GM12865 (cell line): Measurements from ENCODE around the gene DNAH9.
"Not testable (repeated sequence)": the region's sequence is repeated elsewhere in the genome, so short reads cannot be mapped to it uniquely, and the experiment has no call there.

Experiments
- DNase-seq: peaks from one replicate; pipeline ENCODE4 v3.0.0; 2010; ENCODE audit warnings: low read depth
- H3K4me3 ChIP-seq: 2 replicates; pipeline ENCODE4 v1.5.1; 2011; ENCODE audit warnings: mild to moderate bottlenecking, low read depth, low read length, control low read depth
- TF ChIP-seq, protein P1 (sequence below): IDR thresholded peaks from 2 replicates; pipeline ENCODE4 v1.5.1; 2011; ENCODE audit warnings: low read length, control low read depth, low read depth, inconsistent platforms; ENCODE audit not compliant: insufficient read depth; ENCODE audit errors: missing control alignments

The DNAH9 gene

DNA sequence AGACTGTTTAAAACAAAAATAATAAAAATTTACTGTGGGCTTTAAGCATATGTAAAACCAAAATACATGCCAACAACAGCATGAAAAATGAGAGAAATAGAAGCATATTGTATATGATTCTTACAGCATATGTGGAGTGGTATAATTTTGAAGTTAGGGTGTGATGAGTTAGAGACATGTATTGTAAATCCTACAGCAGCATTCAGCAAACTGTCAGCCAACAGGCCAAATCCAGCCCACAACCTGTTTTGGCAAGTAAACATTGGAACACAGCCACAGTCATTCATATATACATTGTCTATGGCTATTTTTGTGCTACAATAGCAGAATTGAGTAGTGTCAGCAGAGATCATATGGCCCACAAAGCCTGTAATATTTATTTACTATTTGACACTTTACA is 356.7 kb downstream of the DNAH9 start:
- TF ChIP-seq, protein P1, sequence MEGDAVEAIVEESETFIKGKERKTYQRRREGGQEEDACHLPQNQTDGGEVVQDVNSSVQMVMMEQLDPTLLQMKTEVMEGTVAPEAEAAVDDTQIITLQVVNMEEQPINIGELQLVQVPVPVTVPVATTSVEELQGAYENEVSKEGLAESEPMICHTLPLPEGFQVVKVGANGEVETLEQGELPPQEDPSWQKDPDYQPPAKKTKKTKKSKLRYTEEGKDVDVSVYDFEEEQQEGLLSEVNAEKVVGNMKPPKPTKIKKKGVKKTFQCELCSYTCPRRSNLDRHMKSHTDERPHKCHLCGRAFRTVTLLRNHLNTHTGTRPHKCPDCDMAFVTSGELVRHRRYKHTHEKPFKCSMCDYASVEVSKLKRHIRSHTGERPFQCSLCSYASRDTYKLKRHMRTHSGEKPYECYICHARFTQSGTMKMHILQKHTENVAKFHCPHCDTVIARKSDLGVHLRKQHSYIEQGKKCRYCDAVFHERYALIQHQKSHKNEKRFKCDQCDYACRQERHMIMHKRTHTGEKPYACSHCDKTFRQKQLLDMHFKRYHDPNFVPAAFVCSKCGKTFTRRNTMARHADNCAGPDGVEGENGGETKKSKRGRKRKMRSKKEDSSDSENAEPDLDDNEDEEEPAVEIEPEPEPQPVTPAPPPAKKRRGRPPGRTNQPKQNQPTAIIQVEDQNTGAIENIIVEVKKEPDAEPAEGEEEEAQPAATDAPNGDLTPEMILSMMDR: no peak
- no peak for DNase-seq
- no peak overlapping the region for H3K4me3 ChIP-seq

DNA sequence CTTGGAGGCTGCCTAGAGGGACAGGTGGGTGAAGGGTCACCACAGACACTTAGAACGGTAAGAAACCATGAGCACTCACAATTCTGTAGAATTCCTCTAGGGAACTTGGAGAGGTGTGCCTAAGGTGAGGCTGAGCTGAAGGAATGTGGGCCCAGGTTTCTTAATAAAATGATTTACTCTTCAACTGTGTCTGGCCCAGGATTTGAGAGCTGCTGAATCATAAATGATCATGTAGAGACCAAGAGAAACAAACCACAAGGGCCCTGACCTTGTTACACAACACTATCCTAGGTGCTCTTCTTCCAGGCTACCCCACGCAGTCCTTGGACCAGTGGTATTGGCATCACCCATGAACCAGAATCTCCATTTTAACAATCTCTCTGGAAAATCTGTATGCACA is 371.3 kb downstream of the DNAH9 start:
- no peak overlapping the region for H3K4me3 ChIP-seq
- TF ChIP-seq, protein P1: no peak
- DNase-seq: no peak

DNA sequence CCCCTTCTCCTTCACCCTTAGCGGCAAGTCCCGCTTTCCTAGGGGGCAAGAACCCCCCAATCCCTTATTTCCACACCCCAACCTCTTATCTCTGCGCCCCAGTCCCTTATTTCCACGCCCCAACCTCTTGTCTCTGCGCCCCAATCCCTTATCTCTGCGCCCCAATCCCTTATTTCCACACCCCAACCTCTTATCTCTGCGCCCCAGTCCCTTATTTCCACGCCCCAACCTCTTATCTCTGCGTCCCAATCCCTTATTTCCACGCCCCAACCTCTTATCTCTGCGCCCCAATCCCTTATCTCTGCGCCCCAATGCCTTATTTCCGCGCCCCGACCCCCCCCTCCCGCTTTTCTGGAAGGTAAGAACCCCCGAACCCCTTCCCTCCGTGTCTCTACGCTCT is 374.5 kb downstream of the DNAH9 start:
- not testable (repeated sequence) for H3K4me3 ChIP-seq, DNase-seq

DNA sequence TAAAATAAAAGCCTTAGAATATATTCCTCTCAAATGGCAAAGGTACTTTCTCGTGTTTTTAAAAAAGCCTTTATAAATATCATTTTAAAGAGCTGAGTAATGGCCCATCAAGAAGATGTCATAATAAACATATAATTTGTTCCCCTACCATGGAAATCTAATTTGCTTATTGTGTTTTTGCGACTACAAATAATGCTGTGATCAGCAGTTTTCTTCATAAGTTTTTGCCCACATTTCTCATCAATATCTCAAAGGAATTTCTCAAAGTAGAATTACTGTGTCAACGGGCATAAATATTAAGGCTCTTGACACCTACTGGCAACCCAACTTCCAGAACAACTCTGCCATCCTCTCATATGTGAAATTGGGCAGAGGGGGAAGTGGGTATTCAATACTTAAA is 381.5 kb downstream of the DNAH9 start:
- no peak overlapping the region for H3K4me3 ChIP-seq
- TF ChIP-seq, protein P1: no peak
- DNase-seq: no peak

DNA sequence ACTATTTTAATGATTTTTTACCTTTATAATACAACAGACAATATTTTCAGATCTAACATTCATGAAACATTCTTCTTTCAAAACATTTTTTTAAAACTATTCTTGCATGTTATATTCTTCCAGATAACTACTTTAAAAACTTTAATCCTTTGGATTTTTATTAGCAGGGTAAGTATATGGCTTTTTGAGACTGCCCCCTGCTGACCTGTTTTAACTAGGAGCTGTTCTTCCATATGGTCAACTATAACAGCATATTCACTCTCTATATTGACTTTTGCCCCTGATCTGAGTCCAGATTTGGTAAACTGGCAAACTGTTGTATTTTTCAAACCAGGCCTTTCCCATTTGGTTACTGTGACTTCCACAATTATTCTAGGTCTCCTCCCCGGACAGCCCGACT is 382.5 kb downstream of the DNAH9 start:
- no peak for DNase-seq
- TF ChIP-seq, protein P1: no peak
- H3K4me3 ChIP-seq: no peak overlapping the region

DNA sequence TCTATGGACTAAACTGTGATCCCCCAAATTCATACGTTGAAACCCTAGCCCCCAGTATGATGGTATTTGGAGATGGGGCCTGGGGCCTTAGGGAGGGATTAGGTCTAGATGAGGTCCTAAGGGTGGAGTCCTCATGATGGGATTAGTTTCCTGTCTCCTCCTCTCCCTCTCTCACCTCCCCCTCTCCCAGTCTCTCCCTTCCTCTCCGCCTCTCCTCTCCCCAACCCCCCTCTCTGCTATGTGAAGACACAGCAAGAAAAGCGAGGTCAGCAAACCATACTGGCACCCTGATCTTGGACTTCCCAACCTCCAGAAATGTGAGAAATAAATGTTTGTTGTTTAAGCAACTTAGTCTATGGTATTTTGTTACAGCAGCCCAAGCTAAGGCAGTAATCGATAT is 383.6 kb downstream of the DNAH9 start:
- TF ChIP-seq, protein P1: no peak
- H3K4me3 ChIP-seq: no peak overlapping the region
- DNase-seq: no peak

DNA sequence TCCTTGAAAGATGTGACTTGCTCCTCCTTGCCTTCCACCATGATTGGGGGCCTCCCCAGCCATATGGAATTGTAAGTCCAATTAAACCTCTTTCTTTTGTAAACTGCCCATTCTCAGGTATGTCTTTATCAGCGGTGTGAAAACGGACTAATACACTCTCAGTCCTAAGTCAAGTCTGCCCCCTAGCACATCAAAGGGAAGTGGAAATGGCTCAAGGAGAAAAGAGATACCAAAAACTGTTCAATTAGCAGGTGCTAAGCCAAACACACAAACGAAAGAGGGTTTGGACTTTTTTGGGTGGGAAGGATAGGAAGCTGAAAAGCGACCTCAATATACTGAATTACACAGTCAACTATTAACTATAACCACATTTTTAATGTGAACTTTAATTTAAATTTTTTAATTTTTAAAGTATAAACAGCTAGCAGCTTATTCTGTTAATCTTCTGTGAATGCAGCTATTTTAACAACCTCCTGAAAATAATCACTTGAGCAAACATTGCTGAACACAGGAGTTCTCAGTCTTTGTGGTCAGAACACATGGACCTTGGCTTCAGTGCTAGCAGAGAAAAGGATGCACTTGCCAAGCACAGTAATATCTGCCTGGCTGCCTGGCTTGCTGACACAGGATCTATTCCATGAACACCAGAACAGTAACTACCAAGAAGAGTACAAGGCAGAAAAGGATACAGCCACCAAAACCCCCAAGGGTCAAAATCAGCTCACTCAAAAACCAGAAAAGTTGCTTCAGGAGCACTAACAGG is 388.1 kb downstream of the DNAH9 start:
- no peak for DNase-seq
- TF ChIP-seq, protein P1: no peak
- H3K4me3 ChIP-seq: no peak overlapping the region
